ENCODE data around the gene PCTP.

Gene PCTP

GRCh38 chr17:55812323-55812722 is 61.5 kb downstream of the PCTP start:
- DNase-seq = no peak

GRCh38 chr17:55813944-55814343 is 63.1 kb downstream of the PCTP start:
- no peak for DNase-seq

GRCh38 chr17:55814377-55814776 is 63.5 kb downstream of the PCTP start:
- DNase-seq = no peak

GRCh38 chr17:55816532-55817396 is 65.9 kb downstream of the PCTP start:
- DNase-seq = no peak

- DNase-seq = no peak
Observed at GRCh38 chr17:55817397-55817709, 66.5 kb downstream of the PCTP start.

GRCh38 chr17:55818026-55818425 is 67.2 kb downstream of the PCTP start:
- DNase-seq = no peak

- DNase-seq = no peak
Observed at GRCh38 chr17:55818451-55819375, 67.9 kb downstream of the PCTP start.

GRCh38 chr17:55820675-55821074 is 69.8 kb downstream of the PCTP start:
- DNase-seq = no peak

- no peak for DNase-seq
Observed at GRCh38 chr17:55822028-55822427, 71.2 kb downstream of the PCTP start.

- DNase-seq = no peak
Observed at GRCh38 chr17:55825213-55825612, 74.4 kb downstream of the PCTP start.
